Suppressor macrophage treated with lipopolysaccharide for 4 hours (primary cell): ENCODE results near the gene HOXC11.

Source experiments
- DNase-seq: peaks from one replicate; pipeline ENCODE4 v3.0.0-alpha.2; 2020

The HOXC11 gene

GRCh38 chr12:53959314-53959713 is 13.6 kb upstream of the HOXC11 start:
- no peak for DNase-seq

DNA sequence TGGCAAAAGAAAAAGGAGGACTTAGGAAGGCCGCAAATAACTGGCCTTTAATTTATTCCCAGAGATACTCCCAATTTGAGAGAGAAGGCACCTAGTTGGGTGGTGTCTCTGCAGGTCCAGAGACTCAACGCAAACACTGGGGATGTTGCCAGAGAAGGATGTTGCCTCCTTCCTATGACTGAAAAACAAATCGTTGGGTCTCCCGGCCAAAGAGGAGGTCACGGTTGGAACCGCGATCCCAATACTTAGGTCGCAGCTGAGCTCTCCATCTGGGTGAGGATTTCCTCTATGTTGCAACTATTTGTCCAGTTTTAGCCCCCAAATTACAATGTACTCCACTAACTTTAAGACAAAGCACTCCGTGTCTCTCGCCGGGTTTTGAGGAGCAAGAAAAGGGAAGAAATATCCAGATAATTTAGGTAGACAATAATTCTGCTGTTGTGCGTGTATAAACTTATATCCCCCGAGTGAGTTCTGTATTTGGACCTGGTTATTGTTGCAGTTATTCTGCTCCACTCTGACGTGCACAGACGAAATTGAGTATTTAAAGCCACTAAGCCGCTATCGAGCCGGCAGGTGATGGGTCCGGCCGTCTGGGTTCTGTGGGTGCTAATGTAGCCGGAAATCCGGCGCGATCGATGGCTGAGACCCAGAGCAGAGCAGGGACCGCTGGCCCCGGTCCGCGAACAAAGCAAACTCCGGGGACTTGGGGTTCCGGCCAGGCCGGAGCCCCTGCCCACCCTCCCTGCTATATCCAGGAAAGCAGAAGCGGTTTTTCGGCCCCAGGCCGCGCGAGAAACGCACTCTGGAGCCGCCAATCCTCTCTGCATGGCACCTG is 12.5 kb upstream of the HOXC11 start:
- DNase-seq = no peak

- no peak for DNase-seq
Observed at GRCh38 chr12:53961025-53961761, 11.7 kb upstream of the HOXC11 start.

- DNase-seq = no peak
Observed at GRCh38 chr12:53963005-53963404, 9.9 kb upstream of the HOXC11 start.

- DNase-seq = no peak
Observed at GRCh38 chr12:53963434-53964314, 9.3 kb upstream of the HOXC11 start.

- DNase-seq = no peak
Observed at GRCh38 chr12:53964315-53964713, 8.6 kb upstream of the HOXC11 start.

DNA sequence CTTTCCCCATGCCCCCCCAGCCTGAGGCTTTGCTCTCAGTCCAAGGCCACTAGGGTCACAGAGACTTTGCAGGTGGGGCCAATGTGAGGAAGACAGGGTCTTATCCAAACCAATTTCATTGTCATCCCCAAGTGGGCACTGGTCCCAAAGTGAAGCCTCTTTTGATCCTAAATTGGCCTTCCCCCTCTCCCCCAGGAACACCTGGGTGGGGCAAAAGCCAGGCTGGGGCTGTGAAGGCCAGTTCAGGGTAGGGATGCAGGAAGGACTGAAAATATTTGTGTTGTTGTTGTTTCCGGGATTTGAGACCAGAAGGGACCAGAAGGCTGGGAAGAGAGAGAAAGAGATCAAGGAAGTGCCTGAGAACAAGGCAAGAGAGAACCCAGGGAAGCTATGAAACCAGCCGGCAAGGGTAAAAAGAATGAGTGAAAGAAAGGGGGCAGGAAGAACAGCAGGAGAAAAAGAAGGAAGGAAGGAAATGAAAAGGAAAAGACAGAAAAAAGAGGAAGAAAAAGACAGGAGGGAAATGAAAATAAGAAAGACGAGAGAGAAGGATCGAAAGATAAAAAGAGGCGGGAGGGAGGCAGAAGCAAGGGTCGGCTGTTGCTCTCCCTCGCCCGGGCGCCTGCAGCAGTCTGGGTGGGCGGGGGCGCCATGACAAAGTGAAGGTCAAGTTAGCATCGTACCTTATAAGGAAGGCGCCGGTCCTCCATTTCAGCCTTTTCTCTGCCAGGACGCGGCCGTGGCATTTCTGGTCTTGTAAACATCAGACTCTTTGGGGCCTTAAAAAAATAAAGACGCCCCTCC is 7.4 kb upstream of the HOXC11 start:
- no peak for DNase-seq

DNA sequence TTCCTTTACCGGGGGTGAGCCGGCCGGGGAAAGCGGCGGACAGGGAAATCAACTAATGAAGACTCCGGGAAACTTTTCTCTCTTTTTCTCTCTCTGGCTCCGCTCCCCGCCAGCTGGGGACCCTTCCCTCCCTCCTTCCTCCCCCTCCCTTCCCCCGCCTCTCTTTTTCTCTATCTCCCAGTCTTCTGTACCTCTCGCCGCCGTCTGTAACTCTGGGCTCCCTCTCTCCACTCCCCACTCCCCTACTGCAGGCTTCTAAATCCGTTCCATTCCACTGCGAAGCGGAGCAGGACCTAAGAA is 6.9 kb upstream of the HOXC11 start:
- no peak for DNase-seq

DNA sequence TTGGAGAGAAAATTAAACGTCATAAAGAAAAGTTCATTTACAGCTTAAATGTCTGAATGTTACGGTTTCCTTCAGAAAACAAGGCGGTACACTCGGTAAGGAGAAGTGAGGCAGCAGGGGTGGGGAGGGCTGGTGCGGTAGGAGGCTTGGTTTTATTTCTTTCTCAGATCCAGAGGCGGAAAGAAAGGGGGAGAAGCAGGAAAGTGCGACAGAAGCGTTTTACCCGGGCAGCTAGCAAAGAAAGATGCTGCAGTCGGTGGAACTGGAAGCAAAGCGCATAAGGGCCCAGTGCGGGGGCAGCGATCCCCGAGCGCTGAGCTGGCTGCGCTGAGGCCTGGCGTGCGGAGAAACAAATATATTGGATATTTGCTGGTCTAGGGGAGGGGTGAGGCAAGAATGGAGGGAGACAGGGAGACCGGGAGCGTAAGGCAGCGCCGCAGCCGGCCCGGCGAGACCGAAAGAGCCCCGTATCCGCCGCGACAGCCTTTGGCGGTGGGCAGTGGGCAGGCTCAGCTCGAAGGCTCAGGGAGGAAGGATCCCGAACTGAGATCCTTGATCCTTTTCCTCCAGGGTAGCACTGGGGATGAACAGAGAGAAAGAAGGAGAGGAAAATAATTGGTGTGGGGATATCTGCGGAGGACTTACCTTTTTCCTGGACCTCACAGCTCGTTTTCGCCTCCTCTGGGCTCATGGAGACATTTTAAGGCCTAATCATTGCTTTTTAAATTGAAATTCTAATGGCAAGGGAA is 6.4 kb upstream of the HOXC11 start:
- DNase-seq = no peak

DNA sequence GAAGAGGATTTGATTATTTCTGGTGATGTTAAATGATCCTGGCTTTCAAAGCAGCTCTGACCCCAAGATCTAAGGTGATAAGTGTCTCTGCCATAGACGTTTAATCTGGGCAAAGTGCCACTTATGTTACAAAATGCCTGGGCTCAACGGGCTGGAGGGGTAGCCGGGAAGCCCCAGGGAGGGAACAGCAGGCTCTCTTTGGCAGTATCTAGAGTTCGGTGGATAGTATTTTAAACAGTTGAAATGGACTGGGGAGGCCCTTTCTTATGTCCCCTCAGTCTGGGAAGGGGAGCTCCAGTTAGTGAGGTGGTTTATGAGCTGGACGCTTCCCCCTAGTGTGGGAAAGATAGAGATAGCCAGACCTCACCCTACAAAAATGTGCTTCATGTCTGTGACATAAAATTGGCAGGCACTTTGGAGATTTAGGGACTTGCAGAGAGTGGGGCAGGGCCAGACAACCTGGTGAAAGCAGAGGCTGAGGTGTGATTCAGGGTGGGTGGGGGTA is 5.5 kb upstream of the HOXC11 start:
- DNase-seq = no peak

DNA sequence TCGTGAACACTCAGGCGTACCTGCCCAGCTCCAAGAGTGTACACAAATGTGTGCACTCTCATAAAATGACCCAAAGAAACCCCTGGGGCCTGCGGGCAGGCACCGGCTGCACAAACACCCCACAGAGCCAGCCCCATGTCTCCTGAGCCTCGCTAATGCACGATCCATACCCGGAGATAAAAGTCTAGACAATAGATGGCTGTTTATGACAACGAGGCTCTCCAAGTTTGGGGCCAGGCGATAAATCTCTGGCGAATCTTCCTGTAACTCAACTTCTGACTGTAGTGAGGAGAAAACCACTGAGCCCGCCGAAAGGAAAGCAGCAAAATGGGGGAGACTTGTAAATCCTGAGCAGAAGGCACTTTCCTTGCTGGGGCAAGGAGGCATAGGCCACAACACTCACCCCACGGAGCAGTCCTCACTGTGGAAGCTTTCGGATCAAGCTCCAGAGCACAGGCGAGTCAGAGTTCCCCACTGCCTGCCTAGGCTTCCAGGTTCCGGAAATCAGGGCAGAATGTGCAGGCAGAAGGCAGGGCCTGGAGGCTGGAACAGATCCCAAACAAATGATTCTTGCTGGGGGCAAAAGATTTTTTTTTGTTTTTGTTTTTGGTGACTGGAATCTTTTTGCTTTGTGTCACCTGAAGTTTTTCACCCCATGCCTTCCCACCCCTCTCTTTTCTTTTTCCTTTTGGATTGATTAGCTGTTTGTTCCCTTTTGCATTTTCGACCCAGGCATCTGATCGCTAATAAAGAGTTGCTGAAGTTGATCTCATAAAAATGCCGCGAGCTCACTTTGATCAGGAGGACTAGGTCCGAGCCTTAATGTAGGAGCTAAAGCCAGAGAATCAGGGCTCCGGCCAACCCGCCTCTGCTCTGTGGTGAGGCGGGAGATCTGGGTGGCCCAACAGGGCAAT is 4.5 kb upstream of the HOXC11 start:
- DNase-seq = no peak

DNA sequence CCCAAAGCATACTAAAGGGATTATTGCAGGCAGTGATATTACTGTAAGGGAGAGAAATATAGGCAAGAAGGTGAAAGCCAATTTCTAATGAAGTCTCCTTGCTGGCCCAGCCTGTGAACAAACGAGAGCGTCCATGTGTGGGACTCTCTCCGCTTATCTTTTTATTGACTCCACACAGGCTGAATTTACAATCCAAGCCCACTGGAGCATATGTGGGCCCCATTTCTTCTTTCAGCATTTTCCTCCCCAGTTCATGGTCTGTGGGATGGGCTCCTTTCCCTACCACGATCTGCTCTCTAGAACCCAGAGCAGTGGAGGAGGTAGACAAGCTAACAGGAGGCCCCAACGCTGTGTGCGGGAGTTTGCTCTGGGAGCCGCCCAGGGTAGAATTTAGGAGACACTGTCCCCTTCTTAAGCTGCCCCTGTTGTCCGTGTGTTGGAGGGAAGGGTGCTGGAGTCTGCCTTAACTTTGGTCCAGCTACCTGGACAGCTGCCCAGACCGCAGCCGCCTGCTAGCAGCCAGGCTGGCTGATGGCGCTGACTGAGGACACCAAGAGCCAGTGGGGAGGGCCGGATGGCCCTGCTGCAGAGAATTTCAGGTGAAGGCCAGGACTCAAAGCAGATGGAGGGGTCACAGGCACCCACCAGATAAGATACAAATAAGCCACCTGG is 3.2 kb upstream of the HOXC11 start:
- no peak for DNase-seq

DNA sequence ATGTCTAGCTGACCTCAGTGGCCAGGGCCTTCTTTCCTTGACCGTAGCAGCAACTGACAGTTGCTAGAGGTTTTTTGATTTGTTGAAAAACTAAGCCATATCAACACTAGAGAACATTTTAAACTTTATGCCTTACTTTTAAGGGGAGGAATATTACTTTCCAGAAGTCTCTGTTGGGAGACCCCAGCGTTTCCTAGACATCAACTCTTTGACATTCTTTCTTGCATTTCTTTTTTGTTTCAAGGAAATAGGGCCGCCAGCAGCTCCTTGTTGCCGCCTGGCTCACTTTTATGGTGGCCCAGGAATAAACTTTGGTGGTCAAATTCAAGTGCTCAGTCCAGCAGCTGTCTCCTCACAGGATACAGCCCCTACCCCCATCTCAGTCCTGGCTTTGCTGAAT is 2.5 kb upstream of the HOXC11 start:
- DNase-seq = no peak

DNA sequence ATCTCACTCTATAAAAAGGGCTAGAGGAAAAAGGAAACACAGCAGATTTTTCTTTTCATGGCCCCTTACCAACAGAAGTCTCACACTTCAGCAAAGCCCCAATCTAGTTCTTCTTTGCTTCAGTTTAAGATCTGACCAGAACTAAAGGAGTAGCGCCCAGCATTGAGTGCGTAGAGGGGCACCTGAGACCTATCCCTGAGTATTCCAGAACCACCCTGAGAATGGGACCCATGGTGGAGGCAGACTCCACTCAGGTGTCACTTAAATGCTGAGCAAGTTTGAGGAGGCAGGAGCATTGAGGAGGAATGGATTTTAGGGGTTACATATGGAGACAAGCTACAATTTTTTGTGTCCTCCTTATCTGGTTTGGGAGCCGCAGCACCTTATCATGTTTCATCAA is 1.8 kb upstream of the HOXC11 start:
- DNase-seq = no peak

- no peak for DNase-seq
Observed at GRCh38 chr12:53971686-53972085, 1.2 kb upstream of the HOXC11 start.

- no peak for DNase-seq
Observed at GRCh38 chr12:53972152-53972702, 699 bp upstream of the HOXC11 start.

DNA sequence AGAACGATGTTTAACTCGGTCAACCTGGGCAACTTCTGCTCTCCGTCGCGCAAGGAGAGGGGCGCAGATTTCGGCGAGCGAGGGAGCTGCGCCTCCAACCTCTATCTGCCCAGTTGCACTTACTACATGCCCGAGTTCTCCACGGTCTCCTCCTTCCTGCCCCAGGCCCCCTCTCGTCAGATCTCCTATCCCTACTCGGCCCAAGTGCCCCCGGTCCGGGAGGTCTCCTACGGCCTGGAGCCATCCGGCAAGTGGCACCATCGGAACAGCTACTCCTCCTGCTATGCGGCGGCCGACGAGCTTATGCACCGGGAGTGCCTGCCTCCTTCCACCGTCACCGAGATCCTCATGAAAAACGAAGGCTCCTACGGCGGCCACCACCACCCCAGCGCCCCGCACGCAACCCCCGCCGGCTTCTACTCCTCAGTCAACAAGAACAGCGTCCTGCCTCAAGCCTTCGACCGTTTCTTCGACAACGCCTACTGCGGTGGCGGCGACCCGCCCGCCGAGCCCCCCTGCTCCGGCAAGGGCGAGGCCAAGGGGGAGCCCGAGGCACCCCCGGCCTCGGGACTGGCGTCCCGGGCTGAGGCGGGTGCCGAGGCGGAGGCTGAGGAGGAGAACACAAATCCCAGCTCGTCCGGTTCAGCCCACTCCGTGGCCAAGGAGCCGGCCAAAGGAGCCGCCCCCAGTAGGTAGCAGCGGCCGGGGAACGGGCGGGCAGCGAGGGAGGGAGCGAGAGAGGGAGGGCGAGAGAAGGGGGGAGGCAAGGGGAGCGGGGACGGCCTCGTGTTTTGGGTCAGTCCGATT is 513 bp downstream of the HOXC11 start:
- DNase-seq = no peak
